Panc1 (cell line): ENCODE data around the gene EDC3. TPM values are rescaled to one million over a fixed set of nuclear protein-coding genes. Genes with fewer than 3 reads are reported as not detected.

Source experiments
- ATAC-seq: fragments of 200-7000 bp; cut with Tn5 transposase; 2 replicates; pipeline ENCODE4 v1.9.1; 2020; ENCODE audit warnings: mild to moderate bottlenecking, moderate library complexity
- BruUV-seq: library from RNA; stranded (reverse); fragments of 400-500 nt; replicated peaks from 2 replicates; lab custom pipeline; 2021; lab: Mats Ljungman, UMichigan
- CTCF ChIA-PET: fragments of 300-600 bp; sonication (Branson Sonifier 250); formaldehyde crosslinking; loops from one replicate; lab custom pipeline; 2022; ENCODE audit warnings: antibody characterized with exemption; lab: Charles Lee
- POLR2A ChIA-PET: fragments of 300-600 bp; sonication (Branson Sonifier 250); formaldehyde crosslinking; loops from one replicate; lab custom pipeline; 2022; ENCODE audit warnings: antibody characterized with exemption; lab: Charles Lee
- DNase-seq: peaks from one replicate; pipeline ENCODE4 v3.0.0-alpha.2; 2010; ENCODE audit warnings: low read depth, low spot score
- H3K27ac ChIP-seq: 2 replicates; pipeline ENCODE4 v1.5.1; 2011; ENCODE audit warnings: mild to moderate bottlenecking, low read length, inconsistent platforms
- H3K27me3 ChIP-seq: fragments of 200-500 bp; sonication (Bioruptor generic); 2 replicates; pipeline ENCODE4 v1.6.0; 2014; ENCODE audit warnings: low read length, inconsistent platforms; ENCODE audit not compliant: control insufficient read depth, insufficient read depth
- H3K36me3 ChIP-seq: fragments of 200-500 bp; sonication (Bioruptor generic); 2 replicates; pipeline ENCODE4 v1.5.1; 2014; ENCODE audit warnings: inconsistent platforms, mild to moderate bottlenecking, low read length, moderate library complexity; ENCODE audit not compliant: control insufficient read depth, insufficient read depth
- H3K4me1 ChIP-seq: 2 replicates; pipeline ENCODE4 v1.5.1; 2011; ENCODE audit warnings: inconsistent platforms, mild to moderate bottlenecking, low read length, moderate library complexity; ENCODE audit not compliant: control insufficient read depth, insufficient read depth
- H3K4me3 ChIP-seq, 2 experiments: 2 replicates each; pipeline ENCODE4 v1.5.1; 2011 to 2012; ENCODE audit warnings: low read depth in 2 of 2, low read length in 2 of 2, mild to moderate bottlenecking in 2 of 2, inconsistent platforms in 1 of 2, moderate library complexity in 1 of 2
- H3K9me3 ChIP-seq: fragments of 200-500 bp; sonication (Bioruptor generic); 2 replicates; pipeline ENCODE4 v1.5.1; 2014; ENCODE audit warnings: low read depth, mild to moderate bottlenecking, inconsistent platforms, low read length, moderate library complexity; ENCODE audit not compliant: control insufficient read depth, insufficient read depth
- CTCF ChIP-seq: fragments of 450-650 bp; IDR thresholded peaks from 2 replicates; pipeline ENCODE4 v1.5.1; 2017; ENCODE audit warnings: mild to moderate bottlenecking
- POLR2AphosphoS5 ChIP-seq: IDR thresholded peaks from 2 replicates; pipeline ENCODE4 v1.6.1; 2012; ENCODE audit warnings: mild to moderate bottlenecking, low read depth, low read length, moderate library complexity
- REST ChIP-seq, 2 experiments: IDR thresholded peaks; 2 replicates each; pipeline ENCODE4 v1.6.1; 2011 to 2012; ENCODE audit warnings: low read depth in 2 of 2, control low read depth in 1 of 2, low read length in 1 of 2, mild to moderate bottlenecking in 1 of 2, moderate library complexity in 1 of 2; ENCODE audit not compliant: insufficient read depth in 1 of 2
- SIN3A ChIP-seq: IDR thresholded peaks from 2 replicates; pipeline ENCODE4 v1.6.1; 2012; ENCODE audit warnings: low read depth, mild to moderate bottlenecking, low read length, moderate library complexity, borderline replicate concordance; ENCODE audit not compliant: insufficient read depth
- TCF7L2 ChIP-seq: IDR thresholded peaks from 2 replicates; pipeline ENCODE4 v1.6.1; 2011; ENCODE audit warnings: mild to moderate bottlenecking, low read depth, low read length, inconsistent platforms
- in situ Hi-C: cut with HindIII; loops from 2 replicates; pipeline ENCODE4 v1.10.0; 2016; ENCODE audit warnings: low sequenced_read_pairs, low pct_unique_long_range_greater_than_20kb
- intact Hi-C: fragments of 100-400 bp; cut with micrococcal nuclease; formaldehyde crosslinking; loops from one replicate; pipeline ENCODE4 v1.10.0; 2022; ENCODE audit not compliant: unreplicated experiment
- total RNA-seq: library from RNA; stranded (reverse); gene quantifications from one replicate; pipeline ENCODE4 v1.2.1, GENCODE V29; 2021; ENCODE audit not compliant: unreplicated experiment

EDC3 gene
- total RNA-seq, 1 experiment from 2014 or later: 45.5 TPM

GRCh38 chr15:74696398-74696729 is 540 bp upstream of the EDC3 start:
- intact Hi-C loops: no loop called here
- H3K27me3 ChIP-seq: no peaks in the 10 kb centered on the region
- in situ Hi-C loops: no loop called here
- POLR2A ChIA-PET: interaction anchor here (0.6 kb wide), 2 partner anchors 29 to 58 kb away, joined by 3 to 6 read pairs; partner anchors contain the start of gene CYP1A1
- TF ChIP-seq SIN3A (no peak), POLR2AphosphoS5 (no peak), TCF7L2 (no peak; the same call in 1 of the 2 replicates), REST (IDR thresholded peaks at IDR 0.05; ENCODE audit: insufficient read depth in 1 of 2, low read depth in 2 of 2, low read length in 1 of 2) (no peak), CTCF (no peak)
- no peak for DNase-seq
- peak overlapping the region; percentile 92 for H3K27ac ChIP-seq
- H3K9me3 ChIP-seq: no peaks in the 10 kb centered on the region
- no TSS peak for BruUV-seq
- H3K4me3 ChIP-seq: peak overlapping the region; percentile 88 to 95
- peaks cover 9% of the 10 kb centered on the region for H3K4me1 ChIP-seq
- H3K36me3 ChIP-seq: peaks cover 5% of the 10 kb centered on the region; the same call in 1 of the 2 replicates
- peak; percentile 11; the same call in 1 of the 2 replicates for ATAC-seq
- CTCF ChIA-PET: interaction anchor here (0.6 kb wide), 1 partner anchor 1144 kb away, joined by 3 read pairs; no protein-coding TSS in a partner anchor

- no peak overlapping the region for H3K4me3 ChIP-seq
- DNase-seq (no peak), ATAC-seq (no peak)
- peaks cover 5% of the 10 kb centered on the region; the same call in 1 of the 2 replicates for H3K36me3 ChIP-seq
- in situ Hi-C loops (no loop called here), intact Hi-C loops (no loop called here)
- BruUV-seq: no TSS peak
- no peaks in the 10 kb centered on the region for H3K27me3 ChIP-seq
- no peaks in the 10 kb centered on the region for H3K9me3 ChIP-seq
- H3K27ac ChIP-seq: no peak overlapping the region
- H3K4me1 ChIP-seq: peaks cover 9% of the 10 kb centered on the region
- no peak for TF ChIP-seq CTCF
- TF ChIP-seq SIN3A: no peak
- no peak for TF ChIP-seq REST (IDR thresholded peaks at IDR 0.05; ENCODE audit: insufficient read depth in 1 of 2, low read depth in 2 of 2, low read length in 1 of 2)
- TF ChIP-seq POLR2AphosphoS5: no peak
- no peak for TF ChIP-seq TCF7L2
- POLR2A ChIA-PET: no interaction called here
- CTCF ChIA-PET: no interaction called here
Measured at GRCh38 chr15:74692327-74692726, 3.5 kb downstream of the EDC3 start.
